Keratinocyte (primary cell): Measurements from ENCODE around the gene KHNYN. TPM values are rescaled to one million over a fixed set of nuclear protein-coding genes. Genes with fewer than 3 reads are reported as not detected.

Experiments
- DNase-seq: peaks from one replicate; pipeline ENCODE4 v3.0.0-alpha.2; 2011; ENCODE audit warnings: low read depth, missing footprints, low spot score
- FAIRE-seq: peaks from 2 replicates; lab custom pipeline; 2011; peaks lifted over from hg19 to GRCh38; lab: Jason Lieb, UNC
- H2AFZ ChIP-seq: 2 replicates; pipeline ENCODE4 v1.6.0; 2012; ENCODE audit warnings: low read length, control low read depth, inconsistent platforms; ENCODE audit not compliant: control insufficient read depth
- H3K27ac ChIP-seq: 2 replicates; pipeline ENCODE4 v1.5.1; 2011; ENCODE audit warnings: low read length; ENCODE audit not compliant: control insufficient read depth, insufficient read depth
- H3K27me3 ChIP-seq: 3 replicates; pipeline ENCODE4 v1.6.0; 2011; ENCODE audit warnings: low read length; ENCODE audit not compliant: control insufficient read depth, insufficient read depth; ENCODE audit errors: extremely low read depth
- H3K36me3 ChIP-seq, 2 experiments: 2 replicates in 1 of 2; 3 replicates in 1 of 2; pipeline ENCODE4 v1.5.1; 2011; ENCODE audit warnings: low read length in 2 of 2, mild to moderate bottlenecking in 1 of 2; ENCODE audit not compliant: control insufficient read depth in 2 of 2, insufficient read depth in 2 of 2; ENCODE audit errors: extremely low read depth in 1 of 2
- H3K4me1 ChIP-seq: 3 replicates; pipeline ENCODE4 v1.5.1; 2011; ENCODE audit warnings: low read length; ENCODE audit not compliant: control insufficient read depth, insufficient read depth; ENCODE audit errors: extremely low read depth
- H3K4me2 ChIP-seq: 3 replicates; pipeline ENCODE4 v1.6.0; 2011; ENCODE audit warnings: low read depth, low read length; ENCODE audit not compliant: control insufficient read depth, insufficient read depth; ENCODE audit errors: extremely low read depth
- H3K4me3 ChIP-seq, 3 experiments: fragments of 200-600 bp in 1 of 3; sonication (generic) in 1 of 3; 2 replicates in 2 of 3; 3 replicates in 1 of 3; pipeline ENCODE4 v1.5.1; 2011 to 2016; ENCODE audit warnings: low read length in 3 of 3, mild to moderate bottlenecking in 3 of 3, control low read depth in 2 of 3, inconsistent platforms in 1 of 3, low read depth in 1 of 3, mixed read lengths in 1 of 3, mixed run types in 1 of 3, moderate library complexity in 1 of 3; ENCODE audit not compliant: control insufficient read depth in 2 of 3, insufficient read depth in 2 of 3; ENCODE audit errors: extremely low read depth in 1 of 3
- H3K79me2 ChIP-seq: 2 replicates; pipeline ENCODE4 v1.6.0; 2012; ENCODE audit warnings: low read length; ENCODE audit not compliant: control insufficient read depth, insufficient read depth
- H3K9ac ChIP-seq: 3 replicates; pipeline ENCODE4 v1.6.0; 2011; ENCODE audit warnings: low read length; ENCODE audit not compliant: control insufficient read depth, insufficient read depth; ENCODE audit errors: extremely low read depth
- H3K9me1 ChIP-seq: 3 replicates; pipeline ENCODE4 v1.6.0; 2011; ENCODE audit warnings: low read length; ENCODE audit not compliant: control insufficient read depth, insufficient read depth; ENCODE audit errors: extremely low read depth
- H3K9me3 ChIP-seq: 2 replicates; pipeline ENCODE4 v1.5.1; 2012; ENCODE audit warnings: low read depth, low read length; ENCODE audit not compliant: control insufficient read depth
- H4K20me1 ChIP-seq: 3 replicates; pipeline ENCODE4 v1.6.0; 2011; ENCODE audit warnings: low read length; ENCODE audit not compliant: control insufficient read depth, insufficient read depth; ENCODE audit errors: extremely low read depth
- CTCF ChIP-seq, 3 experiments: IDR thresholded peaks in 1 of 3; conservative IDR thresholded peaks in 1 of 3; optimal IDR thresholded peaks in 1 of 3; 2 replicates in 2 of 3; 3 replicates in 1 of 3; pipeline versions ENCODE3 to v1.5.1; 2011; ENCODE audit warnings: low read length in 3 of 3, mild to moderate bottlenecking in 3 of 3, moderate library complexity in 2 of 3, control low read depth in 1 of 3, inconsistent platforms in 1 of 3; ENCODE audit not compliant: insufficient read depth in 2 of 3; ENCODE audit errors: extremely low read depth in 1 of 3
- EZH2 ChIP-seq: IDR thresholded peaks from one replicate; pipeline ENCODE4 v1.6.1; 2012; ENCODE audit warnings: inconsistent platforms, mild to moderate bottlenecking, low read length, moderate library complexity
- dilution Hi-C: fragments of 300-500 bp; cut with MboI; formaldehyde crosslinking; loops from one replicate; pipeline ENCODE4 v1.7.0; 2020; ENCODE audit warnings: low sequenced_read_pairs; ENCODE audit not compliant: extremely low pct_ligation_motif_present
- polyA plus RNA-seq, 5 experiments: library from polyadenylated mRNA; depleted of rRNA in 3 of 5; stranded (reverse) in 3 of 5; stranded (forward) in 1 of 5; unstranded in 1 of 5; fragments of >200 nt; gene quantifications; 1 replicate in 1 of 5; 2 replicates in 3 of 5; 3 replicates in 1 of 5; pipeline versions ENCODE4 v1.2.1 to v1.2.3, GENCODE V29; 2011 to 2012; ENCODE audit warnings: missing spikeins in 2 of 5, low read depth in 1 of 5, low replicate concordance in 1 of 5

The KHNYN gene
- polyA plus RNA-seq, 1 donor (not counting 4 experiments of a cell fraction or from before 2014, with no cell fraction given), result 26.0 TPM

GRCh38 chr14:24417832-24418491, 11.8 kb upstream of the KHNYN start:
- Histone ChIP-seq H3K79me2 (no peaks in the 10 kb centered on the region), H3K9me1 (peaks cover 2% of the 10 kb centered on the region), H3K4me2 (peak overlapping the region; percentile 71), H3K9ac (no peak overlapping the region), H3K4me1 (peaks cover 17% of the 10 kb centered on the region), H3K9me3 (no peaks in the 10 kb centered on the region), H2AFZ (peak overlapping the region; percentile 72), H3K36me3 (no peaks in the 10 kb centered on the region), H3K27ac (peak overlapping the region; percentile 25), H3K27me3 (no peaks in the 10 kb centered on the region), H4K20me1 (no peaks in the 10 kb centered on the region), H3K4me3 (no peak overlapping the region)
- FAIRE-seq, result no peak
- dilution Hi-C loops, result no loop called here
- no peak for DNase-seq
- TF ChIP-seq EZH2, result no peak
- TF ChIP-seq CTCF (optimal IDR thresholded peaks at IDR 0.05 in 1 of 3, IDR thresholded peaks at IDR 0.05 in 1 of 3, conservative IDR thresholded peaks at IDR 0.05 in 1 of 3; ENCODE audit: extremely low read depth in 1 of 3, insufficient read depth in 2 of 3, low read length in 3 of 3), result no peak

DNA sequence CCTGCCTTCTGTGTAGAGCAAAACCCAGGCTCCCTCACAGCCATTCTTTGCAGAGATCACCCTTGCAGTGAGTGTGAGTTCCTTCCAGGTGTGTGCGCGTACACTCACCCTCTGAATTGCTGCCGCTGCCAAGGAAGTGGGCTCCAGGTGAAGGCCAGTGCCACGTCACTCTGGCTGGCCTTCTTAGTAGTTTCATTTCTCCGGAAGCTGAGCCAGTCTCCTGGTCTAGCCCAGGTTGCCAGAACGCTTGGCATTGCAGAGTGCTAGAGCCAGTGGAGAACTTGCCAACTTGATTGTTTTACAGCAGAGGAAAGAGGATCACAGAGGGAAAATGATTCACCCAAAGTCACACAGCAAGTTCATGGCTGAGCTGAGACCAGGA, 11.3 kb upstream of the KHNYN start:
- dilution Hi-C loops, result no loop called here
- peak overlapping the region; percentile 71 for H3K4me2 ChIP-seq
- H3K27me3 ChIP-seq, result no peaks in the 10 kb centered on the region
- DNase-seq, result peak; percentile 81
- peak overlapping the region; percentile 25 for H3K27ac ChIP-seq
- no peaks in the 10 kb centered on the region for H3K9me3 ChIP-seq
- H3K79me2 ChIP-seq, result no peaks in the 10 kb centered on the region
- no peak for TF ChIP-seq CTCF (optimal IDR thresholded peaks at IDR 0.05 in 1 of 3, IDR thresholded peaks at IDR 0.05 in 1 of 3, conservative IDR thresholded peaks at IDR 0.05 in 1 of 3; ENCODE audit: extremely low read depth in 1 of 3, insufficient read depth in 2 of 3, low read length in 3 of 3)
- no peak for TF ChIP-seq EZH2
- no peaks in the 10 kb centered on the region for H4K20me1 ChIP-seq
- peak overlapping the region; percentile 72 for H2AFZ ChIP-seq
- peaks cover 17% of the 10 kb centered on the region for H3K4me1 ChIP-seq
- no peak overlapping the region for H3K9ac ChIP-seq
- H3K4me3 ChIP-seq, result peak overlapping the region in 1 of 3 experiments; percentile 2
- peaks cover 2% of the 10 kb centered on the region for H3K9me1 ChIP-seq
- FAIRE-seq, result peak; percentile 98
- H3K36me3 ChIP-seq, result no peaks in the 10 kb centered on the region
